HepG2 (cell line): ENCODE measurements around the gene MMP24OS. TPM values are rescaled to one million over a fixed set of nuclear protein-coding genes. Genes with fewer than 3 reads are reported as not detected.

Experiments
- AKAP8 ChIP-seq: sonication (generic); formaldehyde crosslinking; IDR thresholded peaks from 2 replicates; pipeline ENCODE4 v1.5.1; 2020; ENCODE audit warnings: mild to moderate bottlenecking, missing genetic modification reagents
- CAMTA2 ChIP-seq: sonication (generic); formaldehyde crosslinking; IDR thresholded peaks from 2 replicates; pipeline ENCODE4 v1.4.0; 2020; ENCODE audit warnings: mild to moderate bottlenecking, missing genetic modification reagents, borderline replicate concordance
- CBX5 ChIP-seq: sonication (generic); formaldehyde crosslinking; IDR thresholded peaks from 2 replicates; pipeline ENCODE4 v1.4.0; 2020; ENCODE audit warnings: missing genetic modification reagents, borderline replicate concordance
- ELF1 ChIP-seq: sonication (generic); formaldehyde crosslinking; IDR thresholded peaks from 2 replicates; pipeline ENCODE4 v1.4.0; 2020; ENCODE audit warnings: missing genetic modification reagents
- ETV6 ChIP-seq: sonication (generic); formaldehyde crosslinking; conservative IDR thresholded peaks from 2 replicates; pipeline ENCODE4 v1.4.0; 2020; ENCODE audit warnings: missing genetic modification reagents
- FOXA1 ChIP-seq, 2 experiments: fragments of 450-650 bp in 1 of 2; sonication (generic) in 1 of 2; formaldehyde crosslinking in 1 of 2; IDR thresholded peaks; 2 replicates each; pipeline versions ENCODE4 v1.4.0 to v1.6.1; 2016 to 2020; ENCODE audit warnings: missing genetic modification reagents in 1 of 2
- GATAD1 ChIP-seq: IDR thresholded peaks from 2 replicates; pipeline ENCODE4 v1.6.1; 2016; ENCODE audit warnings: missing genetic modification reagents, missing compliant biosample characterization
- HOXA5 ChIP-seq: sonication (generic); formaldehyde crosslinking; IDR thresholded peaks from 2 replicates; pipeline ENCODE4 v1.4.0; 2020; ENCODE audit warnings: missing genetic modification reagents
- MEF2D ChIP-seq: sonication (generic); formaldehyde crosslinking; IDR thresholded peaks from 2 replicates; pipeline ENCODE4 v1.5.1; 2020; ENCODE audit warnings: mild to moderate bottlenecking, missing genetic modification reagents
- MEIS1 ChIP-seq: sonication (generic); formaldehyde crosslinking; IDR thresholded peaks from 2 replicates; pipeline ENCODE4 v1.9.0; 2021; ENCODE audit warnings: mild to moderate bottlenecking, missing genetic modification reagents, moderate library complexity, borderline replicate concordance
- NFE2 ChIP-seq: sonication (generic); formaldehyde crosslinking; IDR thresholded peaks from 2 replicates; pipeline ENCODE4 v1.4.0; 2020; ENCODE audit warnings: missing genetic modification reagents
- PRPF4 ChIP-seq: fragments of 200-400 bp; formaldehyde crosslinking; IDR thresholded peaks from 2 replicates; pipeline ENCODE4 v1.6.1; 2016; ENCODE audit warnings: low read length, low read depth; ENCODE audit not compliant: poor library complexity, severe bottlenecking
- SCMH1 ChIP-seq: sonication (generic); formaldehyde crosslinking; IDR thresholded peaks from 2 replicates; pipeline ENCODE4 v1.9.0; 2021; ENCODE audit warnings: missing genetic modification reagents, mild to moderate bottlenecking, borderline replicate concordance
- ZFP36L2 ChIP-seq: sonication (generic); formaldehyde crosslinking; IDR thresholded peaks from 2 replicates; pipeline ENCODE4 v1.4.0; 2020; ENCODE audit warnings: missing genetic modification reagents
- ZMYM3 ChIP-seq: sonication (generic); formaldehyde crosslinking; IDR thresholded peaks from 2 replicates; pipeline ENCODE4 v1.5.1; 2020; ENCODE audit warnings: mild to moderate bottlenecking, missing genetic modification reagents
- ZMYM4 ChIP-seq: sonication (generic); formaldehyde crosslinking; IDR thresholded peaks from 2 replicates; pipeline ENCODE4 v1.8.1; 2023; ENCODE audit warnings: mild to moderate bottlenecking, missing genetic modification reagents
- ZNF207 ChIP-seq: fragments of 450-650 bp; IDR thresholded peaks from 2 replicates; pipeline ENCODE4 v1.6.1; 2016; ENCODE audit warnings: antibody characterized with exemption, borderline replicate concordance
- ZNF331 ChIP-seq: sonication (generic); formaldehyde crosslinking; IDR thresholded peaks from 2 replicates; pipeline ENCODE4 v1.4.0; 2020; ENCODE audit warnings: missing genetic modification reagents
- ZNF468 ChIP-seq: sonication (generic); formaldehyde crosslinking; IDR thresholded peaks from 2 replicates; pipeline ENCODE4 v1.8.0; 2022; ENCODE audit warnings: mild to moderate bottlenecking, moderate library complexity, missing genetic modification reagents
- ZNF549 ChIP-seq: sonication (generic); formaldehyde crosslinking; IDR thresholded peaks from 2 replicates; pipeline ENCODE4 v1.5.0; 2020; ENCODE audit warnings: missing genetic modification reagents
- ZNF598 ChIP-seq: sonication (generic); formaldehyde crosslinking; IDR thresholded peaks from 2 replicates; pipeline ENCODE4 v1.5.1; 2020; ENCODE audit warnings: mild to moderate bottlenecking, missing genetic modification reagents, borderline replicate concordance
- ZNF737 ChIP-seq: sonication (generic); formaldehyde crosslinking; IDR thresholded peaks from 2 replicates; pipeline ENCODE4 v1.5.0; 2020; ENCODE audit warnings: missing genetic modification reagents, mild to moderate bottlenecking, borderline replicate concordance
- ZNF766 ChIP-seq: sonication (generic); formaldehyde crosslinking; IDR thresholded peaks from 2 replicates; pipeline ENCODE4 v1.5.0; 2020; ENCODE audit warnings: missing genetic modification reagents, borderline replicate concordance
- ZNF782 ChIP-seq: sonication (generic); formaldehyde crosslinking; IDR thresholded peaks from 2 replicates; pipeline ENCODE4 v1.4.0; 2020; ENCODE audit warnings: missing genetic modification reagents, mild to moderate bottlenecking, borderline replicate concordance
- polyA plus RNA-seq, 8 experiments: library from polyadenylated mRNA; depleted of rRNA in 3 of 8; stranded (reverse) in 7 of 8; unstranded in 1 of 8; fragments of >200 nt; fragmentation: Illumina TruSeq in 4 of 8; extraction: Trizol in 4 of 8; gene quantifications; 2 replicates each; pipeline versions ENCODE4 v1.2.1 to v1.2.3, GENCODE V29; 2011 to 2016; ENCODE audit warnings: low read depth in 4 of 8, missing spikeins in 1 of 8, mixed read lengths in 1 of 8; ENCODE audit not compliant: insufficient read depth in 1 of 8
- total RNA-seq, 5 experiments: library from RNA; depleted of rRNA; stranded (reverse); fragments of >200 nt; fragmentation: Illumina TruSeq; extraction: Trizol; gene quantifications; 2 replicates each; pipeline ENCODE4 v1.2.3, GENCODE V29; 2016; ENCODE audit warnings: low read depth in 1 of 5
- TF ChIP-seq, protein P1 (sequence below): sonication (generic); formaldehyde crosslinking; IDR thresholded peaks from 2 replicates; pipeline ENCODE4 v1.8.1; 2022; ENCODE audit warnings: mild to moderate bottlenecking, missing genetic modification reagents
- TF ChIP-seq, protein P2 (sequence below): sonication (generic); formaldehyde crosslinking; IDR thresholded peaks from 2 replicates; pipeline ENCODE4 v1.4.0; 2020; ENCODE audit warnings: missing genetic modification reagents
- TF ChIP-seq, protein P3 (sequence below): sonication (generic); formaldehyde crosslinking; IDR thresholded peaks from 2 replicates; pipeline ENCODE4 v1.4.0; 2020; ENCODE audit warnings: mild to moderate bottlenecking, missing genetic modification reagents
- TF ChIP-seq, protein P4 (sequence below): sonication (generic); formaldehyde crosslinking; conservative IDR thresholded peaks from 2 replicates; pipeline ENCODE4 v1.8.0; 2022; ENCODE audit warnings: low read depth, missing genetic modification reagents

The MMP24OS gene
- total and polyA plus RNA-seq, 2 of the 13 experiments (the other 11 are each of a cell fraction or from before 2014, with no cell fraction given) = 6.0 to 8.5 TPM

DNA sequence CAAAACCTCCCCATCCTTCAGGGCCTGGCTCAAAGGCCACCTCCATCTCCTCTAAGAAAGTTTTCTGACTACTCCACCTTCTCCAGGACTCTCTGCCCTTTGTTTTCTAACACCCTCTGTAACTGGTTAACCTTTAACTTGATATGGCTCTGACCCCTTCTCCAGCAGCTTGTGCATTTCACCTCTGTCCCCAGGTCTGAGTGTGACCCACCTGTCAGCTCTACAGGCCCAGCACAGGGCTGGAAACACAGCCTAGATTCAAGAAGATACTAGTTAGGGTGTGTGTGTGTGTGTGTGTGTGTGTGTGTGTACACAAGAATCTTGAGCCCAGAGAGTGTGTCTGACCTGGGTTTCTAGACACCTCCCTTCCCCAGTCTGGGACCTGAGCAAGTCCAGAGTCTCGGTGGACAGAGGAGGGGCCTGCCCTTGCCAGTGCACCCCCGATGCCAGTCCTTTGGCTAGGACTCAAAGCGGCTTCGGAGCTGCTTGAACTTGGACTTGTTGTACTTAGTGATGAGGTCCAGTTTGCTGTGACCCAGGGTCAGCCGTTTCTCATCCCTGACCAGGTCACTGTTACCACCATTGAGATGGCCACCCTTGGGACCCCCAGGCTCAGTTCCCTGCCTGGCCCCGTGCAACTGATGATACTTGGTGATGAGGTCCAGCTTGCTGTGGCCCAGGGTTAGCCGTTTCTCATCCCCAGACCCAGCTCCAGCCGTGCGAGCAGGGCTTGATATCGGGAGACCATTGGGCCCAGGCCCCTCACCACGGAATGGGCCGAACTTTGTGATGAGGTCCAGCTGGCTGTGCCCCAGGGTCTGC is 8.4 kb upstream of the MMP24OS start (continued):
- TF ChIP-seq ZNF766 (CRISPR knock-in tag) (no peak), SCMH1 (CRISPR knock-in tag) (no peak), ZNF549 (CRISPR knock-in tag) (no peak), ZFP36L2 (CRISPR knock-in tag) (no peak), MEIS1 (no peak), CAMTA2 (CRISPR knock-in tag) (no peak), ZMYM4 (peak; percentile 80), ELF1 (CRISPR knock-in tag) (peak; percentile 2; the same call in 1 of the 2 replicates), ZNF782 (CRISPR knock-in tag) (no peak), ZNF207 (no peak; the same call in 1 of the 2 replicates), MEF2D (CRISPR knock-in tag) (0 out of 2 replicates have a peak, but pooled peaks have one; percentile 44), NFE2 (no peak), ZNF331 (CRISPR knock-in tag) (peak; percentile 39; the same call in 1 of the 2 replicates), ZNF598 (CRISPR knock-in tag) (no peak), ZNF737 (peak; percentile 87; the same call in 1 of the 2 replicates), FOXA1 (IDR thresholded peaks at IDR 0.05) (no peak), FOXA1 (CRISPR knock-in tag; IDR thresholded peaks at IDR 0.05) (peak; percentile 21; the same call in 1 of the 2 replicates), CBX5 (no peak), PRPF4 (no peak), ZMYM3 (CRISPR knock-in tag) (peak; percentile 23; the same call in 1 of the 2 replicates), AKAP8 (CRISPR knock-in tag) (0 out of 2 replicates have a peak, but pooled peaks have one; percentile 67), GATAD1 (CRISPR knock-in tag) (0 out of 2 replicates have a peak, but pooled peaks have one; percentile 31), HOXA5 (CRISPR knock-in tag) (no peak), ZNF468 (peak; percentile 59; the same call in 1 of the 2 replicates), ETV6 (CRISPR knock-in tag) (0 out of 2 replicates have a peak, but pooled peaks have one; percentile 9)
- TF ChIP-seq, protein P1, sequence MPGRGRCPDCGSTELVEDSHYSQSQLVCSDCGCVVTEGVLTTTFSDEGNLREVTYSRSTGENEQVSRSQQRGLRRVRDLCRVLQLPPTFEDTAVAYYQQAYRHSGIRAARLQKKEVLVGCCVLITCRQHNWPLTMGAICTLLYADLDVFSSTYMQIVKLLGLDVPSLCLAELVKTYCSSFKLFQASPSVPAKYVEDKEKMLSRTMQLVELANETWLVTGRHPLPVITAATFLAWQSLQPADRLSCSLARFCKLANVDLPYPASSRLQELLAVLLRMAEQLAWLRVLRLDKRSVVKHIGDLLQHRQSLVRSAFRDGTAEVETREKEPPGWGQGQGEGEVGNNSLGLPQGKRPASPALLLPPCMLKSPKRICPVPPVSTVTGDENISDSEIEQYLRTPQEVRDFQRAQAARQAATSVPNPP (CRISPR knock-in tag) = no peak
- TF ChIP-seq, protein P2, sequence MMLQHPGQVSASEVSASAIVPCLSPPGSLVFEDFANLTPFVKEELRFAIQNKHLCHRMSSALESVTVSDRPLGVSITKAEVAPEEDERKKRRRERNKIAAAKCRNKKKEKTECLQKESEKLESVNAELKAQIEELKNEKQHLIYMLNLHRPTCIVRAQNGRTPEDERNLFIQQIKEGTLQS = no peak
- TF ChIP-seq, protein P3, sequence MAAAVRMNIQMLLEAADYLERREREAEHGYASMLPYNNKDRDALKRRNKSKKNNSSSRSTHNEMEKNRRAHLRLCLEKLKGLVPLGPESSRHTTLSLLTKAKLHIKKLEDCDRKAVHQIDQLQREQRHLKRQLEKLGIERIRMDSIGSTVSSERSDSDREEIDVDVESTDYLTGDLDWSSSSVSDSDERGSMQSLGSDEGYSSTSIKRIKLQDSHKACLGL = no peak
- TF ChIP-seq, protein P4, sequence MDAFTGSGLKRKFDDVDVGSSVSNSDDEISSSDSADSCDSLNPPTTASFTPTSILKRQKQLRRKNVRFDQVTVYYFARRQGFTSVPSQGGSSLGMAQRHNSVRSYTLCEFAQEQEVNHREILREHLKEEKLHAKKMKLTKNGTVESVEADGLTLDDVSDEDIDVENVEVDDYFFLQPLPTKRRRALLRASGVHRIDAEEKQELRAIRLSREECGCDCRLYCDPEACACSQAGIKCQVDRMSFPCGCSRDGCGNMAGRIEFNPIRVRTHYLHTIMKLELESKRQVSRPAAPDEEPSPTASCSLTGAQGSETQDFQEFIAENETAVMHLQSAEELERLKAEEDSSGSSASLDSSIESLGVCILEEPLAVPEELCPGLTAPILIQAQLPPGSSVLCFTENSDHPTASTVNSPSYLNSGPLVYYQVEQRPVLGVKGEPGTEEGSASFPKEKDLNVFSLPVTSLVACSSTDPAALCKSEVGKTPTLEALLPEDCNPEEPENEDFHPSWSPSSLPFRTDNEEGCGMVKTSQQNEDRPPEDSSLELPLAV (CRISPR knock-in tag) = no peak
